ENCODE results near the gene TBX2. TPM values are rescaled to one million over a fixed set of nuclear protein-coding genes. Genes with fewer than 3 reads are reported as not detected.
A peak's percentile ranks its signal among the peaks of the same experiment; 100 is the strongest.

The TBX2 gene
- total RNA-seq, 4 donors from 2014 or later = 2.2 to 3.1 (median 2.8) TPM

GRCh38 chr17:61452301-61453290, 53.0 kb downstream of the TBX2 start, which contains the start of gene TBX4:
Gene TBX4, plus strand, starts transcription at chr17:61452422. Its CDS starts 4,069 bp downstream, at chr17:61456491.
- 23% methylated on average over 38 of the region's 59 CpGs for WGBS
- Histone ChIP-seq H3K36me3 (no peaks in the 10 kb centered on the region), H3K9me3 (no peaks in the 10 kb centered on the region), H3K4me1 (peaks cover 29% of the 10 kb centered on the region), H3K27ac (no peak within 1 kb of the TSS), H3K4me3 (peak within 1 kb of the TSS; percentile 43), H3K27me3 (peaks cover 76% of the 10 kb centered on the region)
- peak in 1 of 2 donors; percentile 56 for DNase-seq (ENCODE audit: low spot score in 2 of 2)
- no peak for TF ChIP-seq CTCF (IDR thresholded peaks at IDR 0.05)
- no peak for TF ChIP-seq POLR2A (IDR thresholded peaks at IDR 0.05)
- no peak for TF ChIP-seq EP300 (IDR thresholded peaks at IDR 0.05)
- no peak for TF ChIP-seq POLR2AphosphoS5 (IDR thresholded peaks at IDR 0.05)

- no peak for DNase-seq (ENCODE audit: low spot score in 2 of 2)
- H3K9me3 ChIP-seq = no peaks in the 10 kb centered on the region
- H3K4me1 ChIP-seq = peaks cover 31% of the 10 kb centered on the region
- no peak overlapping the region for H3K27ac ChIP-seq
- H3K27me3 ChIP-seq = peaks cover 87% of the 10 kb centered on the region
- TF ChIP-seq POLR2AphosphoS5 (IDR thresholded peaks at IDR 0.05) (no peak), POLR2A (IDR thresholded peaks at IDR 0.05) (no peak)
- peak overlapping the region; percentile 7 for H3K4me3 ChIP-seq
- 46% methylated on average over 17 of the region's 17 CpGs for WGBS
- H3K36me3 ChIP-seq = no peaks in the 10 kb centered on the region
Observed at GRCh38 chr17:61453566-61454380, 54.1 kb downstream of the TBX2 start.

- Histone ChIP-seq H3K9me3 (no peaks in the 10 kb centered on the region), H3K36me3 (no peaks in the 10 kb centered on the region), H3K4me3 (peak overlapping the region; percentile 7), H3K27ac (no peak overlapping the region), H3K27me3 (peaks cover 95% of the 10 kb centered on the region), H3K4me1 (peaks cover 31% of the 10 kb centered on the region)
- no peak for TF ChIP-seq POLR2AphosphoS5 (IDR thresholded peaks at IDR 0.05)
- no peak for TF ChIP-seq CTCF (IDR thresholded peaks at IDR 0.05)
- TF ChIP-seq POLR2A (IDR thresholded peaks at IDR 0.05) = no peak
- no peak for TF ChIP-seq EP300 (IDR thresholded peaks at IDR 0.05)
- WGBS = 26% methylated on average over 70 of the region's 86 CpGs
- peak in 1 of 2 donors; percentile 70 for DNase-seq (ENCODE audit: low spot score in 2 of 2)
Observed at GRCh38 chr17:61454381-61455323, 55.0 kb downstream of the TBX2 start.

- WGBS = 79% methylated on average over 18 of the region's 18 CpGs
- TF ChIP-seq EP300 (IDR thresholded peaks at IDR 0.05) (no peak), POLR2AphosphoS5 (IDR thresholded peaks at IDR 0.05) (no peak), CTCF (IDR thresholded peaks at IDR 0.05) (no peak), POLR2A (IDR thresholded peaks at IDR 0.05) (no peak)
- no peaks in the 10 kb centered on the region for H3K9me3 ChIP-seq
- peak in 1 of 2 donors; percentile 76 for DNase-seq (ENCODE audit: low spot score in 2 of 2)
- H3K4me1 ChIP-seq = peaks cover 31% of the 10 kb centered on the region
- no peak overlapping the region for H3K4me3 ChIP-seq
- H3K27me3 ChIP-seq = peaks cover 96% of the 10 kb centered on the region
- no peaks in the 10 kb centered on the region for H3K36me3 ChIP-seq
- H3K27ac ChIP-seq = no peak overlapping the region
Observed at GRCh38 chr17:61455324-61456060, 55.8 kb downstream of the TBX2 start.

All from suprapubic skin (tissue), 4 donors.